HEK293 (cell line): ENCODE data around the gene ZDHHC8.

ENCODE experiments used
- CTCF ChIA-PET: fragments of 350-600 bp; formaldehyde crosslinking; extraction: SDS; loops from one replicate; lab custom pipeline; 2021; ENCODE audit warnings: antibody characterized with exemption; lab: Yijun Ruan, JAX
- POLR2A ChIA-PET: fragments of 300-600 bp; formaldehyde crosslinking; extraction: SDS; loops from one replicate; lab custom pipeline; 2020; ENCODE audit warnings: antibody characterized with exemption, inconsistent platforms; lab: Yijun Ruan, JAX
- H3K27ac ChIP-seq: fragments of 200-500 bp; sonication (Bioruptor generic); 2 replicates; pipeline ENCODE4 v1.5.1; 2014; ENCODE audit warnings: low read depth, low read length, control low read depth, inconsistent platforms; ENCODE audit errors: extremely low read depth
- H3K36me3 ChIP-seq, 2 experiments: fragments of 200-500 bp in 1 of 2; sonication (Bioruptor generic) in 1 of 2; 1 replicate in 1 of 2; 2 replicates in 1 of 2; pipeline ENCODE4 v1.5.1; 2014 to 2017; ENCODE audit warnings: inconsistent platforms in 2 of 2, low read length in 2 of 2; ENCODE audit not compliant: control insufficient read depth in 2 of 2, insufficient read depth in 1 of 2
- H3K4me1 ChIP-seq: fragments of 200-500 bp; sonication (Bioruptor generic); 2 replicates; pipeline ENCODE4 v1.5.1; 2014; ENCODE audit warnings: mild to moderate bottlenecking, low read length, inconsistent platforms; ENCODE audit not compliant: control insufficient read depth, insufficient read depth
- H3K4me3 ChIP-seq: 2 replicates; pipeline ENCODE4 v1.5.1; 2011; ENCODE audit warnings: low read depth, mild to moderate bottlenecking, control low read depth, low read length, moderate library complexity
- H3K9me3 ChIP-seq: fragments of 200-500 bp; sonication (Bioruptor generic); 2 replicates; pipeline ENCODE4 v1.5.1; 2014; ENCODE audit warnings: low read depth, low read length, inconsistent platforms; ENCODE audit not compliant: control insufficient read depth, insufficient read depth
- ZBTB17 ChIP-seq: fragments of 450-650 bp; formaldehyde crosslinking; IDR thresholded peaks from 2 replicates; pipeline ENCODE4 v1.5.1; 2016; ENCODE audit warnings: missing biosample characterization, missing genetic modification characterization
- ZFP3 ChIP-seq: fragments of 450-650 bp; formaldehyde crosslinking; IDR thresholded peaks from 2 replicates; pipeline ENCODE4 v1.5.1; 2016; ENCODE audit warnings: low read depth, missing biosample characterization, missing genetic modification characterization
- ZNF140 ChIP-seq: fragments of 450-650 bp; formaldehyde crosslinking; IDR thresholded peaks from 2 replicates; pipeline ENCODE4 v1.5.1; 2016; ENCODE audit warnings: missing biosample characterization, missing genetic modification characterization
- ZNF202 ChIP-seq: fragments of 450-650 bp; formaldehyde crosslinking; IDR thresholded peaks from 2 replicates; pipeline ENCODE4 v1.5.1; 2016; ENCODE audit warnings: missing biosample characterization, missing genetic modification characterization, borderline replicate concordance
- ZNF600 ChIP-seq: fragments of 450-650 bp; formaldehyde crosslinking; IDR thresholded peaks from 2 replicates; pipeline ENCODE4 v1.5.1; 2016; ENCODE audit warnings: missing biosample characterization, missing genetic modification characterization
- TF ChIP-seq, protein P1 (sequence below): fragments of 450-650 bp; formaldehyde crosslinking; IDR thresholded peaks from 2 replicates; pipeline ENCODE4 v1.5.1; 2016; ENCODE audit warnings: missing biosample characterization, missing genetic modification characterization
- TF ChIP-seq, protein P2 (sequence below): fragments of 450-650 bp; formaldehyde crosslinking; IDR thresholded peaks from 2 replicates; pipeline ENCODE4 v1.5.1; 2016; ENCODE audit warnings: missing biosample characterization, missing genetic modification characterization
- TF ChIP-seq, protein P3 (sequence below): fragments of 450-650 bp; formaldehyde crosslinking; IDR thresholded peaks from 2 replicates; pipeline ENCODE4 v1.5.1; 2016; ENCODE audit warnings: missing biosample characterization, missing genetic modification characterization
- TF ChIP-seq, protein P4 (sequence below): fragments of 450-650 bp; formaldehyde crosslinking; IDR thresholded peaks from 2 replicates; pipeline ENCODE4 v1.5.1; 2016; ENCODE audit warnings: missing biosample characterization, missing genetic modification characterization
- TF ChIP-seq, protein P5 (sequence below): fragments of 450-650 bp; formaldehyde crosslinking; IDR thresholded peaks from 2 replicates; pipeline ENCODE4 v1.5.1; 2016; ENCODE audit warnings: missing biosample characterization, missing genetic modification characterization

ZDHHC8 gene

DNA sequence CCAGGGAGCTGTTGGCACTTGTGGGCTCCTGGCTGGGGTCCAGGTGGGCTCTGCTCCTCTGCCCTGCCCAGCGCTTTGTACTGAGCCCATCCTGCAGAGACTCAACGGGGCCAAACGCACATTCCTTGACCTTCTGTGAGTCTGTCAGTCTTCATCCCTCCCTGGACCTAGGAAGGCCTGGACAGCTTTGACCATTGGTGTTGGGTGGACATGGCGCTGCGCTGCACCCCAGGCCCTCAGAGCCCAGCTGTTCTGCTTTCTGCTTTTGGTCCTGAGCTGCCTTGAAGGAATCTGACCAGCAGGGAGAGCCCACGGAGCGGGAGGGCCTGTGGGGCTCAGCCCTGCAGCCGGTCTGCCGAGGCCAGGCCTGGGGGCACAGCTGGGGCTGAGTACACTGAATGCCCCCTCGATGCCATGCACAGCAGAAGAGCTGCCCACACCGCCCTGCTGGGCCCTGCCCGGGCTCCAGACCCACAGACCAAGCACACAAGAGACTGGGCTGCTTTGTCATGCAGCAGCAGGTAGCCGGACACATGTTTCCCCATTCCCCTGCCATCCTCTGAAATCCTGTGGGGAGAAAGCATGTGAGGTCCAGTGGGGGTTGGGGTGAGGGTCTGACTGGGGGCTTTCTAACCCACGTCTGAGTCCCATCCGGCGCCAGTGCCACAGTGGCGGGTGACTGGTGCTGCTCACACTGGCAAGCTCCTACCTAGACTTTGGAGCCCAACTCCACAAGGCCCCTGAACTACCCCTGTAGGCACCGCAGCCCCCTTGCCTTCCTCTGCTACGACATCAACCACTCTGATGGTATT, 43.4 kb downstream of the ZDHHC8 start:
- POLR2A ChIA-PET = interaction anchor here (0.6 kb wide), 1 partner anchor 114 kb away, joined by 5 read pairs; no protein-coding TSS in a partner anchor
- H3K4me1 ChIP-seq = peaks cover 2% of the 10 kb centered on the region; the same call in 1 of the 2 replicates
- TF ChIP-seq, protein P1, sequence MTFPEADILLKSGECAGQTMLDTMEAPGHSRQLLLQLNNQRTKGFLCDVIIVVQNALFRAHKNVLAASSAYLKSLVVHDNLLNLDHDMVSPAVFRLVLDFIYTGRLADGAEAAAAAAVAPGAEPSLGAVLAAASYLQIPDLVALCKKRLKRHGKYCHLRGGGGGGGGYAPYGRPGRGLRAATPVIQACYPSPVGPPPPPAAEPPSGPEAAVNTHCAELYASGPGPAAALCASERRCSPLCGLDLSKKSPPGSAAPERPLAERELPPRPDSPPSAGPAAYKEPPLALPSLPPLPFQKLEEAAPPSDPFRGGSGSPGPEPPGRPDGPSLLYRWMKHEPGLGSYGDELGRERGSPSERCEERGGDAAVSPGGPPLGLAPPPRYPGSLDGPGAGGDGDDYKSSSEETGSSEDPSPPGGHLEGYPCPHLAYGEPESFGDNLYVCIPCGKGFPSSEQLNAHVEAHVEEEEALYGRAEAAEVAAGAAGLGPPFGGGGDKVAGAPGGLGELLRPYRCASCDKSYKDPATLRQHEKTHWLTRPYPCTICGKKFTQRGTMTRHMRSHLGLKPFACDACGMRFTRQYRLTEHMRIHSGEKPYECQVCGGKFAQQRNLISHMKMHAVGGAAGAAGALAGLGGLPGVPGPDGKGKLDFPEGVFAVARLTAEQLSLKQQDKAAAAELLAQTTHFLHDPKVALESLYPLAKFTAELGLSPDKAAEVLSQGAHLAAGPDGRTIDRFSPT (tag by site-specific recombination) = no peak
- TF ChIP-seq, protein P2, sequence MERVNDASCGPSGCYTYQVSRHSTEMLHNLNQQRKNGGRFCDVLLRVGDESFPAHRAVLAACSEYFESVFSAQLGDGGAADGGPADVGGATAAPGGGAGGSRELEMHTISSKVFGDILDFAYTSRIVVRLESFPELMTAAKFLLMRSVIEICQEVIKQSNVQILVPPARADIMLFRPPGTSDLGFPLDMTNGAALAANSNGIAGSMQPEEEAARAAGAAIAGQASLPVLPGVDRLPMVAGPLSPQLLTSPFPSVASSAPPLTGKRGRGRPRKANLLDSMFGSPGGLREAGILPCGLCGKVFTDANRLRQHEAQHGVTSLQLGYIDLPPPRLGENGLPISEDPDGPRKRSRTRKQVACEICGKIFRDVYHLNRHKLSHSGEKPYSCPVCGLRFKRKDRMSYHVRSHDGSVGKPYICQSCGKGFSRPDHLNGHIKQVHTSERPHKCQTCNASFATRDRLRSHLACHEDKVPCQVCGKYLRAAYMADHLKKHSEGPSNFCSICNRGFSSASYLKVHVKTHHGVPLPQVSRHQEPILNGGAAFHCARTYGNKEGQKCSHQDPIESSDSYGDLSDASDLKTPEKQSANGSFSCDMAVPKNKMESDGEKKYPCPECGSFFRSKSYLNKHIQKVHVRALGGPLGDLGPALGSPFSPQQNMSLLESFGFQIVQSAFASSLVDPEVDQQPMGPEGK (tag by site-specific recombination) = peak; percentile 29; the same call in 1 of the 2 replicates
- TF ChIP-seq ZBTB17 (tag by site-specific recombination) = 0 out of 2 replicates have a peak, but pooled peaks have one; percentile 32
- TF ChIP-seq ZNF202 (tag by site-specific recombination) = no peak
- TF ChIP-seq, protein P3, sequence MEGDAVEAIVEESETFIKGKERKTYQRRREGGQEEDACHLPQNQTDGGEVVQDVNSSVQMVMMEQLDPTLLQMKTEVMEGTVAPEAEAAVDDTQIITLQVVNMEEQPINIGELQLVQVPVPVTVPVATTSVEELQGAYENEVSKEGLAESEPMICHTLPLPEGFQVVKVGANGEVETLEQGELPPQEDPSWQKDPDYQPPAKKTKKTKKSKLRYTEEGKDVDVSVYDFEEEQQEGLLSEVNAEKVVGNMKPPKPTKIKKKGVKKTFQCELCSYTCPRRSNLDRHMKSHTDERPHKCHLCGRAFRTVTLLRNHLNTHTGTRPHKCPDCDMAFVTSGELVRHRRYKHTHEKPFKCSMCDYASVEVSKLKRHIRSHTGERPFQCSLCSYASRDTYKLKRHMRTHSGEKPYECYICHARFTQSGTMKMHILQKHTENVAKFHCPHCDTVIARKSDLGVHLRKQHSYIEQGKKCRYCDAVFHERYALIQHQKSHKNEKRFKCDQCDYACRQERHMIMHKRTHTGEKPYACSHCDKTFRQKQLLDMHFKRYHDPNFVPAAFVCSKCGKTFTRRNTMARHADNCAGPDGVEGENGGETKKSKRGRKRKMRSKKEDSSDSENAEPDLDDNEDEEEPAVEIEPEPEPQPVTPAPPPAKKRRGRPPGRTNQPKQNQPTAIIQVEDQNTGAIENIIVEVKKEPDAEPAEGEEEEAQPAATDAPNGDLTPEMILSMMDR = peak; percentile 61
- 0 out of 2 replicates have a peak, but pooled peaks have one; percentile 11 for TF ChIP-seq ZNF600 (tag by site-specific recombination)
- peak; percentile 80 for TF ChIP-seq ZFP3 (tag by site-specific recombination)
- TF ChIP-seq, all 188 proteins: peak for 5
- CTCF ChIA-PET = interaction anchor here (0.7 to 3.1 kb wide), 5 partner anchors 13 to 117 kb away, joined by 3 to 12 read pairs (median 3); no protein-coding TSS in a partner anchor
- H3K4me3 ChIP-seq = no peak overlapping the region
- H3K9me3 ChIP-seq = no peaks in the 10 kb centered on the region
- no peaks in the 10 kb centered on the region for H3K36me3 ChIP-seq
- no peak overlapping the region for H3K27ac ChIP-seq

DNA sequence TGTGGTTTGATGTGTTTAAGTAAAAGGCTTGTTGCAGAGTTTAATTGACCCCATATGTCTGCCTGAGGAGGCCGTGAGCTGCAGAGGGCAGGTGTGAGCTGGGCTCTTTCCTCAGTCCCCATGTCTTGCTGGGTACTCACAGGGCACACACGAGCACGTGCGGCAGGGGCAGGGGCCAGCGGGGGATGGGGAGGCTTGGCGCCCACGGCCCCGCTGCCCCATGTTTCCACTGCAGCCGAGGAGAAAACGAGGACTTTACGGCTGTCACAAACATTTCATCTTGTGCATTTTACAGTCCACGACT, 43.9 kb downstream of the ZDHHC8 start:
- Histone ChIP-seq H3K4me3 (no peak overlapping the region), H3K27ac (no peak overlapping the region), H3K36me3 (no peaks in the 10 kb centered on the region), H3K9me3 (no peaks in the 10 kb centered on the region), H3K4me1 (peaks cover 2% of the 10 kb centered on the region; the same call in 1 of the 2 replicates)
- POLR2A ChIA-PET = interaction anchor here (0.6 kb wide), 1 partner anchor 113 kb away, joined by 5 read pairs; no protein-coding TSS in a partner anchor
- CTCF ChIA-PET = interaction anchor here (3.1 kb wide), 1 partner anchor 63 kb away, joined by 12 read pairs; no protein-coding TSS in a partner anchor
- TF ChIP-seq, protein P4, sequence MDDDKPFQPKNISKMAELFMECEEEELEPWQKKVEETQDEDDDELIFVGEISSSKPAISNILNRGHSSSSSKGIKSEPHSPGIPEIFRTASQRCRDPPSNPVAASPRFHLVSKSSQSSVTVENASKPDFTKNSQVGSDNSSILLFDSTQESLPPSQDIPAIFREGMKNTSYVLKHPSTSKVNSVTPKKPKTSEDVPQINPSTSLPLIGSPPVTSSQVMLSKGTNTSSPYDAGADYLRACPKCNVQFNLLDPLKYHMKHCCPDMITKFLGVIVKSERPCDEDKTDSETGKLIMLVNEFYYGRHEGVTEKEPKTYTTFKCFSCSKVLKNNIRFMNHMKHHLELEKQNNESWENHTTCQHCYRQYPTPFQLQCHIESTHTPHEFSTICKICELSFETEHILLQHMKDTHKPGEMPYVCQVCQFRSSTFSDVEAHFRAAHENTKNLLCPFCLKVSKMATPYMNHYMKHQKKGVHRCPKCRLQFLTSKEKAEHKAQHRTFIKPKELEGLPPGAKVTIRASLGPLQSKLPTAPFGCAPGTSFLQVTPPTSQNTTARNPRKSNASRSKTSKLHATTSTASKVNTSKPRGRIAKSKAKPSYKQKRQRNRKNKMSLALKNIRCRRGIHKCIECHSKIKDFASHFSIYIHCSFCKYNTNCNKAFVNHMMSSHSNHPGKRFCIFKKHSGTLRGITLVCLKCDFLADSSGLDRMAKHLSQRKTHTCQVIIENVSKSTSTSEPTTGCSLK (tag by site-specific recombination) = no peak
- TF ChIP-seq, protein P5, sequence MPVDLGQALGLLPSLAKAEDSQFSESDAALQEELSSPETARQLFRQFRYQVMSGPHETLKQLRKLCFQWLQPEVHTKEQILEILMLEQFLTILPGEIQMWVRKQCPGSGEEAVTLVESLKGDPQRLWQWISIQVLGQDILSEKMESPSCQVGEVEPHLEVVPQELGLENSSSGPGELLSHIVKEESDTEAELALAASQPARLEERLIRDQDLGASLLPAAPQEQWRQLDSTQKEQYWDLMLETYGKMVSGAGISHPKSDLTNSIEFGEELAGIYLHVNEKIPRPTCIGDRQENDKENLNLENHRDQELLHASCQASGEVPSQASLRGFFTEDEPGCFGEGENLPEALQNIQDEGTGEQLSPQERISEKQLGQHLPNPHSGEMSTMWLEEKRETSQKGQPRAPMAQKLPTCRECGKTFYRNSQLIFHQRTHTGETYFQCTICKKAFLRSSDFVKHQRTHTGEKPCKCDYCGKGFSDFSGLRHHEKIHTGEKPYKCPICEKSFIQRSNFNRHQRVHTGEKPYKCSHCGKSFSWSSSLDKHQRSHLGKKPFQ (tag by site-specific recombination) = 0 out of 2 replicates have a peak, but pooled peaks have one; percentile 25
- no peak for TF ChIP-seq ZNF140 (tag by site-specific recombination)
